Nephron progenitor cell (in vitro differentiated cells): Measurements from ENCODE around the gene SPDL1.

Experiments used
- DNase-seq: peaks from one replicate; pipeline ENCODE4 v3.0.0; 2021
- H3K27ac Mint-ChIP-seq: 2 replicates; pipeline ENCODE4 v1.8.0; 2021; ENCODE audit warnings: mild to moderate bottlenecking, moderate library complexity, mixed read lengths
- H3K27me3 Mint-ChIP-seq: 2 replicates; pipeline ENCODE4 v1.8.0; 2021; ENCODE audit warnings: mild to moderate bottlenecking, low read depth, mixed read lengths; ENCODE audit not compliant: poor library complexity
- H3K36me3 Mint-ChIP-seq: 2 replicates; pipeline ENCODE4 v1.8.0; 2021; ENCODE audit warnings: low read depth, mixed read lengths
- H3K4me1 Mint-ChIP-seq: 2 replicates; pipeline ENCODE4 v1.8.0; 2021; ENCODE audit warnings: mixed read lengths
- H3K4me3 Mint-ChIP-seq: 2 replicates; pipeline ENCODE4 v1.8.0; 2021; ENCODE audit warnings: mild to moderate bottlenecking, moderate library complexity, mixed read lengths
- H3K9me3 Mint-ChIP-seq: 2 replicates; pipeline ENCODE4 v1.8.0; 2021; ENCODE audit warnings: mild to moderate bottlenecking, moderate library complexity, mixed read lengths
- CTCF ChIP-seq: fragments of 200-600 bp; sonication (generic); IDR thresholded peaks from 2 replicates; pipeline ENCODE4 v1.5.0; 2021; ENCODE audit warnings: antibody characterized with exemption

Gene SPDL1

GRCh38 chr5:169544264-169544950, 39.2 kb upstream of the SPDL1 start:
- Mint-ChIP-seq H3K36me3 (no peaks in the 10 kb centered on the region), H3K9me3 (peaks cover 33% of the 10 kb centered on the region), H3K27ac (no peak overlapping the region), H3K4me3 (no peak overlapping the region), H3K4me1 (no peaks in the 10 kb centered on the region), H3K27me3 (peaks cover 17% of the 10 kb centered on the region)
- no peak for DNase-seq
- TF ChIP-seq CTCF = no peak

GRCh38 chr5:169545762-169546161, 37.8 kb upstream of the SPDL1 start:
- no peak overlapping the region for H3K4me3 Mint-ChIP-seq
- TF ChIP-seq CTCF = no peak
- H3K4me1 Mint-ChIP-seq = no peaks in the 10 kb centered on the region
- peaks cover 28% of the 10 kb centered on the region for H3K27me3 Mint-ChIP-seq
- H3K27ac Mint-ChIP-seq = no peak overlapping the region
- no peaks in the 10 kb centered on the region for H3K36me3 Mint-ChIP-seq
- H3K9me3 Mint-ChIP-seq = peaks cover 28% of the 10 kb centered on the region
- no peak for DNase-seq

- Mint-ChIP-seq H3K27me3 (peaks cover 34% of the 10 kb centered on the region), H3K27ac (no peak overlapping the region), H3K4me3 (no peak overlapping the region), H3K9me3 (peaks cover 23% of the 10 kb centered on the region), H3K36me3 (no peaks in the 10 kb centered on the region), H3K4me1 (no peaks in the 10 kb centered on the region)
- DNase-seq = no peak
- no peak for TF ChIP-seq CTCF
Measured at GRCh38 chr5:169546346-169546745, 37.2 kb upstream of the SPDL1 start.

GRCh38 chr5:169547508-169547907, 36.1 kb upstream of the SPDL1 start:
- Mint-ChIP-seq H3K36me3 (no peaks in the 10 kb centered on the region), H3K27me3 (peaks cover 39% of the 10 kb centered on the region), H3K4me1 (no peaks in the 10 kb centered on the region), H3K4me3 (no peak overlapping the region), H3K27ac (no peak overlapping the region), H3K9me3 (peaks cover 15% of the 10 kb centered on the region)
- TF ChIP-seq CTCF = no peak
- no peak for DNase-seq

GRCh38 chr5:169548315-169548714, 35.3 kb upstream of the SPDL1 start:
- TF ChIP-seq CTCF = peak; percentile 54
- H3K4me3 Mint-ChIP-seq = no peak overlapping the region
- no peaks in the 10 kb centered on the region for H3K36me3 Mint-ChIP-seq
- H3K9me3 Mint-ChIP-seq = peaks cover 18% of the 10 kb centered on the region
- H3K4me1 Mint-ChIP-seq = no peaks in the 10 kb centered on the region
- no peak for DNase-seq
- H3K27ac Mint-ChIP-seq = no peak overlapping the region
- peaks cover 42% of the 10 kb centered on the region for H3K27me3 Mint-ChIP-seq

- H3K4me1 Mint-ChIP-seq = no peaks in the 10 kb centered on the region
- no peaks in the 10 kb centered on the region for H3K36me3 Mint-ChIP-seq
- no peak for TF ChIP-seq CTCF
- H3K4me3 Mint-ChIP-seq = no peak overlapping the region
- H3K27ac Mint-ChIP-seq = no peak overlapping the region
- H3K27me3 Mint-ChIP-seq = peaks cover 41% of the 10 kb centered on the region
- peaks cover 12% of the 10 kb centered on the region for H3K9me3 Mint-ChIP-seq
- DNase-seq = no peak
Measured at GRCh38 chr5:169549453-169550100, 34.0 kb upstream of the SPDL1 start.
